Ascending aorta (tissue), 2 donors: ENCODE data around the gene MCMBP. TPM values are rescaled to one million over a fixed set of nuclear protein-coding genes. Genes with fewer than 3 reads are reported as not detected.

ENCODE experiments used
- DNase-seq, 2 donors: peaks; one replicate each; pipeline ENCODE4 v3.0.0-alpha.2; 2019; ENCODE audit warnings: low spot score in 2 of 2
- H3K27ac ChIP-seq, 2 donors: fragments of 200-600 bp; sonication (generic); one replicate each; pipeline ENCODE4 v1.5.1; 2016 to 2017; ENCODE audit warnings: mild to moderate bottlenecking in 1 of 2
- H3K27me3 ChIP-seq: fragments of 200-600 bp; sonication (generic); one replicate; pipeline ENCODE4 v1.5.1; 2017
- H3K36me3 ChIP-seq, 2 donors: fragments of 200-600 bp; sonication (generic); one replicate each; pipeline ENCODE4 v1.5.1; 2016
- H3K4me1 ChIP-seq, 2 donors: fragments of 200-600 bp; sonication (generic); one replicate each; pipeline ENCODE4 v1.5.1; 2016 to 2017; ENCODE audit warnings: mild to moderate bottlenecking in 1 of 2
- H3K4me3 ChIP-seq, 2 donors: fragments of 200-600 bp; sonication (generic); one replicate each; pipeline ENCODE4 v1.5.1; 2016 to 2017; ENCODE audit warnings: mild to moderate bottlenecking in 1 of 2
- H3K9me3 ChIP-seq, 2 donors: fragments of 200-600 bp; sonication (generic); one replicate each; pipeline ENCODE4 v1.5.1; 2016
- CTCF ChIP-seq, 3 experiments: fragments of 200-600 bp in 2 of 3; fragments of 450-650 bp in 1 of 3; sonication (generic) in 2 of 3; IDR thresholded peaks; one replicate each; pipeline ENCODE4 v1.5.1; 2016 to 2019; ENCODE audit warnings: antibody characterized with exemption in 3 of 3, mild to moderate bottlenecking in 1 of 3, moderate library complexity in 1 of 3
- intact Hi-C: fragments of 100-400 bp; cut with DNase I; formaldehyde crosslinking; loops from one replicate; pipeline ENCODE4 v1.15.1; 2023
- total RNA-seq: library from RNA; depleted of rRNA; stranded (reverse); fragments of >200 nt; gene quantifications from one replicate; pipeline ENCODE4 v1.1.0, GENCODE V29; 2016

Gene MCMBP
- total RNA-seq, 1 donor from 2014 or later: 29.4 TPM

- Histone ChIP-seq H3K9me3 (no peaks in the 10 kb centered on the region), H3K36me3 (no peaks in the 10 kb centered on the region), H3K27ac (no peak overlapping the region), H3K27me3 (no peaks in the 10 kb centered on the region), H3K4me3 (no peak overlapping the region), H3K4me1 (peaks cover 0 to 7% of the 10 kb centered on the region in 2 donors)
- no peak for DNase-seq
- TF ChIP-seq CTCF (IDR thresholded peaks at IDR 0.05): no peak
- intact Hi-C loops: no loop called here
Measured at GRCh38 chr10:119807960-119808697, 64.5 kb downstream of the MCMBP start.

- peaks cover 0 to 12% of the 10 kb centered on the region in 2 donors for H3K4me1 ChIP-seq
- DNase-seq: no peak
- no peak overlapping the region for H3K27ac ChIP-seq
- intact Hi-C loops: no loop called here
- no peaks in the 10 kb centered on the region for H3K36me3 ChIP-seq
- H3K27me3 ChIP-seq: no peaks in the 10 kb centered on the region
- no peak for TF ChIP-seq CTCF (IDR thresholded peaks at IDR 0.05)
- H3K4me3 ChIP-seq: no peak overlapping the region
- H3K9me3 ChIP-seq: no peaks in the 10 kb centered on the region
Measured at GRCh38 chr10:119806334-119807130, 66.1 kb downstream of the MCMBP start.

- H3K27me3 ChIP-seq: no peaks in the 10 kb centered on the region
- intact Hi-C loops: no loop called here
- no peaks in the 10 kb centered on the region for H3K9me3 ChIP-seq
- peaks cover 0 to 12% of the 10 kb centered on the region in 2 donors for H3K4me1 ChIP-seq
- no peak for DNase-seq
- TF ChIP-seq CTCF (IDR thresholded peaks at IDR 0.05): no peak
- H3K27ac ChIP-seq: no peak overlapping the region
- H3K4me3 ChIP-seq: no peak overlapping the region
- no peaks in the 10 kb centered on the region for H3K36me3 ChIP-seq
Measured at GRCh38 chr10:119805702-119806230, 66.9 kb downstream of the MCMBP start.

- no peaks in the 10 kb centered on the region for H3K36me3 ChIP-seq
- H3K27ac ChIP-seq: no peak overlapping the region
- DNase-seq: no peak
Measured at GRCh38 chr10:119803264-119803663, 69.4 kb downstream of the MCMBP start.

More at GRCh38 chr10:119803264-119803663, 69.4 kb downstream of the MCMBP start:
- intact Hi-C loops: loop anchor here (5.0 kb wide), 1 partner anchor 41 kb away; no protein-coding TSS in a partner anchor
- TF ChIP-seq CTCF (IDR thresholded peaks at IDR 0.05): no peak
- Histone ChIP-seq H3K27me3 (no peaks in the 10 kb centered on the region), H3K4me1 (peaks cover 0 to 12% of the 10 kb centered on the region in 2 donors), H3K9me3 (no peaks in the 10 kb centered on the region), H3K4me3 (no peak overlapping the region)
